Prostate gland (tissue), 2 donors: ENCODE measurements around the gene UPK1A.

ENCODE experiments used
- POLR2A ChIP-seq: fragments of 450-650 bp; IDR thresholded peaks from one replicate; pipeline ENCODE4 v1.6.1; 2016; ENCODE audit warnings: antibody characterized with exemption, mild to moderate bottlenecking
- POLR2AphosphoS5 ChIP-seq: sonication (generic); formaldehyde crosslinking; IDR thresholded peaks from one replicate; pipeline ENCODE4 v1.6.1; 2017; ENCODE audit warnings: antibody characterized with exemption
- TF ChIP-seq, protein P1 (sequence below), 4 experiments: fragments of 200-600 bp in 2 of 4; fragments of 450-650 bp in 2 of 4; sonication (generic) in 2 of 4; IDR thresholded peaks; 1 replicate in 3 of 4; 2 replicates in 1 of 4; pipeline ENCODE4 v1.5.1; 2016 to 2019; ENCODE audit warnings: antibody characterized with exemption in 4 of 4, mild to moderate bottlenecking in 2 of 4, moderate library complexity in 2 of 4

DNA sequence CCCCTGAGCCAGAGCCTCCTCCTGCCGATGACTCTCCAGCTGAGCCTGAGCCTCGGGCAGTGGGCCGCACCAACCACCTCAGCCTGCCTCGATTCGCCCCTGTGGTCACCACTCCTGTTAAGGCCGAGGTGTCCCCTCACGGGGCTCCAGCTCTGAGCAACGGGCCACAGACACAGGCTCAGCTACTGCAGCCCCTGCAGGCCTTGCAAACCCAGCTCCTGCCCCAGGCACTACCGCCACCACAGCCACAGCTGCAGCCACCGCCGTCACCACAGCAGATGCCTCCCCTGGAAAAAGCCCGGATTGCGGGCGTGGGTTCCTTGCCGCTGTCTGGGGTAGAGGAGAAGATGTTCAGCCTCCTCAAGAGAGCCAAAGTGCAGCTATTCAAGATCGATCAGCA is 55.1 kb downstream of the UPK1A start:
- TF ChIP-seq, protein P1, sequence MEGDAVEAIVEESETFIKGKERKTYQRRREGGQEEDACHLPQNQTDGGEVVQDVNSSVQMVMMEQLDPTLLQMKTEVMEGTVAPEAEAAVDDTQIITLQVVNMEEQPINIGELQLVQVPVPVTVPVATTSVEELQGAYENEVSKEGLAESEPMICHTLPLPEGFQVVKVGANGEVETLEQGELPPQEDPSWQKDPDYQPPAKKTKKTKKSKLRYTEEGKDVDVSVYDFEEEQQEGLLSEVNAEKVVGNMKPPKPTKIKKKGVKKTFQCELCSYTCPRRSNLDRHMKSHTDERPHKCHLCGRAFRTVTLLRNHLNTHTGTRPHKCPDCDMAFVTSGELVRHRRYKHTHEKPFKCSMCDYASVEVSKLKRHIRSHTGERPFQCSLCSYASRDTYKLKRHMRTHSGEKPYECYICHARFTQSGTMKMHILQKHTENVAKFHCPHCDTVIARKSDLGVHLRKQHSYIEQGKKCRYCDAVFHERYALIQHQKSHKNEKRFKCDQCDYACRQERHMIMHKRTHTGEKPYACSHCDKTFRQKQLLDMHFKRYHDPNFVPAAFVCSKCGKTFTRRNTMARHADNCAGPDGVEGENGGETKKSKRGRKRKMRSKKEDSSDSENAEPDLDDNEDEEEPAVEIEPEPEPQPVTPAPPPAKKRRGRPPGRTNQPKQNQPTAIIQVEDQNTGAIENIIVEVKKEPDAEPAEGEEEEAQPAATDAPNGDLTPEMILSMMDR (IDR thresholded peaks at IDR 0.05): no peak
- TF ChIP-seq POLR2A: no peak
- no peak for TF ChIP-seq POLR2AphosphoS5
